Glutamatergic neuron (in vitro differentiated cells): ENCODE results near the gene RHOD. TPM values are rescaled to one million over a fixed set of nuclear protein-coding genes. Genes with fewer than 3 reads are reported as not detected.

Source experiments
- DNase-seq: peaks from one replicate; pipeline ENCODE4 v3.0.0; 2022
- H3K27ac Mint-ChIP-seq: one replicate; pipeline ENCODE4 v1.8.0; 2020; ENCODE audit warnings: mild to moderate bottlenecking, mixed read lengths, inconsistent platforms; ENCODE audit not compliant: unreplicated experiment
- H3K27me3 Mint-ChIP-seq: one replicate; pipeline ENCODE4 v1.8.0; 2020; ENCODE audit warnings: mild to moderate bottlenecking, moderate library complexity, mixed read lengths, inconsistent platforms; ENCODE audit not compliant: unreplicated experiment
- H3K36me3 Mint-ChIP-seq: one replicate; pipeline ENCODE4 v1.8.0; 2020; ENCODE audit warnings: mild to moderate bottlenecking, mixed read lengths, inconsistent platforms; ENCODE audit not compliant: unreplicated experiment
- H3K4me1 Mint-ChIP-seq: one replicate; pipeline ENCODE4 v1.8.0; 2020; ENCODE audit warnings: mild to moderate bottlenecking, low read depth, mixed read lengths, inconsistent platforms; ENCODE audit not compliant: unreplicated experiment
- H3K4me3 Mint-ChIP-seq: one replicate; pipeline ENCODE4 v1.8.0; 2020; ENCODE audit warnings: mild to moderate bottlenecking, mixed read lengths, inconsistent platforms; ENCODE audit not compliant: unreplicated experiment
- H3K9me3 Mint-ChIP-seq: one replicate; pipeline ENCODE4 v1.8.0; 2020; ENCODE audit warnings: mild to moderate bottlenecking, moderate library complexity, mixed read lengths, inconsistent platforms; ENCODE audit not compliant: unreplicated experiment
- total RNA-seq: library from RNA; stranded (reverse); fragmentation: NEBNext Ultra II Directional; extraction: Animal tissue kit (Norgen Biotek cat#: 25700); gene quantifications from one replicate; pipeline ENCODE4 v1.2.1, GENCODE V29; 2021; ENCODE audit not compliant: unreplicated experiment
- TF ChIP-seq, protein P1 (sequence below): fragments of 200-600 bp; sonication (generic); IDR thresholded peaks from one replicate; pipeline ENCODE4 v1.5.0; 2021; ENCODE audit not compliant: partially characterized antibody, unreplicated experiment

RHOD gene
- total RNA-seq, 1 donor from 2014 or later: not detected

DNA sequence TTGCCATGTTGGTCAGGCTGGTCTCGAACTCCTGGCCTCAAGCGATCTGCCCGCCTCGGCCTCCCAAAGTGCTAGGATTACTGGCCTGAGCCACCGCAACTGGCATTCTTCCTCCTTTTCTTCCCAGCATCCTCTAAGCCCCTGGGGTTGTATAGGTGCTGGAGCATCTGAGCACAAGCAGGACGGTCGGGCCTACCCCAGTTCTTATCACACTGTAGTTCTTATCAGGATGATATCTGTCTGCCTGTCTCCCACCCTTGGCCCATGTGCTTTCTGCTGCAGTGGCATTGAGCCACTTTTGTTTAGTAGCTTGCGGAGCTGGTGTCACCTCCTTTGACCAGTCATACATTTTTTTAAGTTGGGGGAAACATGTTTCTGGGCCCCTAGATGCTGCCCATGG, 1.9 kb downstream of the RHOD start:
- H3K9me3 Mint-ChIP-seq: peaks cover 9% of the 10 kb centered on the region
- H3K4me1 Mint-ChIP-seq: peaks cover 4% of the 10 kb centered on the region
- peaks cover 5% of the 10 kb centered on the region for H3K27me3 Mint-ChIP-seq
- TF ChIP-seq, protein P1, sequence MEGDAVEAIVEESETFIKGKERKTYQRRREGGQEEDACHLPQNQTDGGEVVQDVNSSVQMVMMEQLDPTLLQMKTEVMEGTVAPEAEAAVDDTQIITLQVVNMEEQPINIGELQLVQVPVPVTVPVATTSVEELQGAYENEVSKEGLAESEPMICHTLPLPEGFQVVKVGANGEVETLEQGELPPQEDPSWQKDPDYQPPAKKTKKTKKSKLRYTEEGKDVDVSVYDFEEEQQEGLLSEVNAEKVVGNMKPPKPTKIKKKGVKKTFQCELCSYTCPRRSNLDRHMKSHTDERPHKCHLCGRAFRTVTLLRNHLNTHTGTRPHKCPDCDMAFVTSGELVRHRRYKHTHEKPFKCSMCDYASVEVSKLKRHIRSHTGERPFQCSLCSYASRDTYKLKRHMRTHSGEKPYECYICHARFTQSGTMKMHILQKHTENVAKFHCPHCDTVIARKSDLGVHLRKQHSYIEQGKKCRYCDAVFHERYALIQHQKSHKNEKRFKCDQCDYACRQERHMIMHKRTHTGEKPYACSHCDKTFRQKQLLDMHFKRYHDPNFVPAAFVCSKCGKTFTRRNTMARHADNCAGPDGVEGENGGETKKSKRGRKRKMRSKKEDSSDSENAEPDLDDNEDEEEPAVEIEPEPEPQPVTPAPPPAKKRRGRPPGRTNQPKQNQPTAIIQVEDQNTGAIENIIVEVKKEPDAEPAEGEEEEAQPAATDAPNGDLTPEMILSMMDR: no peak
- no peak overlapping the region for H3K27ac Mint-ChIP-seq
- DNase-seq: no peak
- no peaks in the 10 kb centered on the region for H3K36me3 Mint-ChIP-seq
- no peak overlapping the region for H3K4me3 Mint-ChIP-seq

DNA sequence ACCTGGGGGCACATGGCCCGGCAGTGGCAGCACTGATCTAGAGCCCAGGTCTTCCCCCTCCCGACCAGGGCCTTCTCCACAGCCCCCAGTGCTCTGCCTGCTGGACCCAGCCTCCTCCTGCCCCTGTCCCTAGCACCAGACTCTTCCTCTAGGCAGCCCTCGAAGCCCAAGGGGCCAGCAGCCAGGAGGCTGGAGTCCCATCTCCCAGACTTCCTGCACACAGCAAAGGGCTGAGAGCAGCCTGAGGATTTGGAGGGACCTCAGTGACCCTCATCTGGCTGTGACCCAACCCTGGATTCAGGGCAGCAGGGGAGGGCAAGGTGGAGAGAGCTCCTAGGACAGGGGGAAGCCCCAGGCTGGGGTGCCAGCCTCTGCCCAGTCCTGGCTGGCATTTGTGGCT, 3.0 kb downstream of the RHOD start:
- H3K27ac Mint-ChIP-seq: no peak overlapping the region
- no peak overlapping the region for H3K4me3 Mint-ChIP-seq
- DNase-seq: no peak
- peaks cover 6% of the 10 kb centered on the region for H3K9me3 Mint-ChIP-seq
- TF ChIP-seq, protein P1: no peak
- peaks cover 1% of the 10 kb centered on the region for H3K4me1 Mint-ChIP-seq
- H3K27me3 Mint-ChIP-seq: peaks cover 5% of the 10 kb centered on the region
- H3K36me3 Mint-ChIP-seq: no peaks in the 10 kb centered on the region

DNA sequence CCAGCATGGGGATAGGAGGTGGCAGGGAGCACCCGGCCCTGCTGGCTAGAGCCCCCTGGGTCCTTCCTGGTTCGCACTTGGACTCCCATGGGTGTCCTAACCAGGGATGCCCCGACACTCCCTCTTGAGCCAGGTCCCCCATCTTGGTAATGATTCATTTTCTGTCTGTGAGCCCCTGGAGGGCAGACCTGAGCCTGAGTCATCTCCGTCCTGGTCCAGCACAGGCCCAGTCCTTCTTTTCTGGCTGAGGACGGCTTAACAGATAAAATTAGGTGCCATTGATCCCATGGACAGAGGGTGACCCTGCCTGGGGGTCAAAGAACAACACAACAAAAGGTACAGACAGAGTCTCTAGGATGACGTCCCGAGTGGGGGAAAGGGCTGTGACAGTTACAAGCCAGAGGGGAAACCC, 3.5 kb downstream of the RHOD start:
- Mint-ChIP-seq H3K27me3 (peaks cover 5% of the 10 kb centered on the region), H3K4me1 (peaks cover 1% of the 10 kb centered on the region), H3K27ac (no peak overlapping the region), H3K9me3 (peaks cover 6% of the 10 kb centered on the region), H3K36me3 (no peaks in the 10 kb centered on the region), H3K4me3 (no peak overlapping the region)
- TF ChIP-seq, protein P1: no peak
- DNase-seq: no peak

DNA sequence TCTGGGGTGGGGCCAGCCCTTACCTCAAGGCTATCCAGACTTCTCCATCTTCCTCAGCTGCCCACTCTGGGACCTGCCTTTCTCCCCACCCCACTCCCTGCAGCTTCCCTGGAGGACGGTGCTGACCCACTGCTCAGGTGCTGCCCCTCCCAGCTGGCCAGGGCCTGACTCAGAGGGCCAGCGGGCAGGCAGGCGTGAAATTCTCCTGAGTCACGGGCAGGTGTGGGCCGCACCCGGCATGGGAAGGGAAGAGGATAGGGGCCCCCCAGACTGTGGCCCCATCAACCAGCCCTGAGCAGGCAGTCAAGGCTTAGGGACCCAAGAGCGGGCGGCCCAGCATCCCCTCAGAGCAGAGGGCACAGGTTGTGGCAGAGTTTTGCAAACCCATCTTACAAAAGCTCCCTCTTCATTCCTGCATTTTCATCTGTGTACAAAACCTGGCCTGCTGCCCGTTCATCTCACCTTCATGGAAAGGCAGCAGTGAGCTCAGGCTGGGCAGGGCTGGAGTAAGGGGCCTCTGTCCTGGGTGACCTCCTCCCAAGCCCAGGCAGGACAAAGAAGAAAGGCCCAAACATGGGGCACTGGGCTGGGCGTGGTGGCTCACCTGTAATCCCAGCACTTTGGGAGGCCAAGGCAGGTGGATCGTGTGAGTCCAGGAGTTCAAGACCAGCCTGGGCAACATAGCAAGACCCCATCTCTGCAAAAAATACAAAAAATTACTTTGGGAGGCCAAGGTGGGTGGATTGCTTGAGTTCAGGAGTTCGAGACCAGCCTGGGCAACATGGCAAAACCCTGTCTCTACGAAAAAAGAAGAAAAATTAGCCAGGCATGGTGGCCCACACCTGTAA, 6.1 kb downstream of the RHOD start:
- no peak overlapping the region for H3K4me3 Mint-ChIP-seq
- H3K4me1 Mint-ChIP-seq: no peaks in the 10 kb centered on the region
- H3K9me3 Mint-ChIP-seq: peaks cover 6% of the 10 kb centered on the region
- no peak overlapping the region for H3K27ac Mint-ChIP-seq
- H3K27me3 Mint-ChIP-seq: peaks cover 5% of the 10 kb centered on the region
- TF ChIP-seq, protein P1: no peak
- no peaks in the 10 kb centered on the region for H3K36me3 Mint-ChIP-seq
- DNase-seq: no peak

DNA sequence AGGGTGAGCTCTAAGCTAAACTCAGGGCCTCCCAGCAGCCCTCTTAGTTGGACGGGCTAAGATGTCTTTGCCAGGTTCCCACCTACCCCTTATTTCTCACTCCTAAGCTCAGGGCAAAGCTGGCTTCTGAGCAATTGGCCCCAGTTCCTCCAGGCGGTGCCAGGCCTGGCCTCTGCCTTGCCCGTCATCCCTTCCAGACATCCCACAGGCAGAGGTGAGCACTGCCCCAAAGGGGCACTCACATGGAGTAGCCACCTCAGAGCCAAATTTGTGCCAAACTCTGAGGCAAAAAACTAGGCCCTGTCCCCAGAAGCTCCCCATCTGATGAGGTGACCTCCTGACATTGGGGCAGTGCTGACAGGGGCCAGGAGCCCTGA, 9.7 kb downstream of the RHOD start:
- Mint-ChIP-seq H3K4me3 (no peak overlapping the region), H3K36me3 (no peaks in the 10 kb centered on the region), H3K27ac (no peak overlapping the region), H3K27me3 (peaks cover 1% of the 10 kb centered on the region), H3K4me1 (no peaks in the 10 kb centered on the region), H3K9me3 (no peaks in the 10 kb centered on the region)
- TF ChIP-seq, protein P1: no peak
- no peak for DNase-seq
